GM21825 (cell line): Measurements from ENCODE around the gene BCCIP.
A peak's percentile ranks its signal among the peaks of the same experiment; 100 is the strongest.

Source experiments
- ATAC-seq: cut with Tn5 transposase; IDR thresholded peaks from one replicate; pipeline ENCODE4 v1.9.1; 2021; ENCODE audit warnings: mild to moderate bottlenecking, moderate library complexity; ENCODE audit not compliant: unreplicated experiment

Gene BCCIP

DNA sequence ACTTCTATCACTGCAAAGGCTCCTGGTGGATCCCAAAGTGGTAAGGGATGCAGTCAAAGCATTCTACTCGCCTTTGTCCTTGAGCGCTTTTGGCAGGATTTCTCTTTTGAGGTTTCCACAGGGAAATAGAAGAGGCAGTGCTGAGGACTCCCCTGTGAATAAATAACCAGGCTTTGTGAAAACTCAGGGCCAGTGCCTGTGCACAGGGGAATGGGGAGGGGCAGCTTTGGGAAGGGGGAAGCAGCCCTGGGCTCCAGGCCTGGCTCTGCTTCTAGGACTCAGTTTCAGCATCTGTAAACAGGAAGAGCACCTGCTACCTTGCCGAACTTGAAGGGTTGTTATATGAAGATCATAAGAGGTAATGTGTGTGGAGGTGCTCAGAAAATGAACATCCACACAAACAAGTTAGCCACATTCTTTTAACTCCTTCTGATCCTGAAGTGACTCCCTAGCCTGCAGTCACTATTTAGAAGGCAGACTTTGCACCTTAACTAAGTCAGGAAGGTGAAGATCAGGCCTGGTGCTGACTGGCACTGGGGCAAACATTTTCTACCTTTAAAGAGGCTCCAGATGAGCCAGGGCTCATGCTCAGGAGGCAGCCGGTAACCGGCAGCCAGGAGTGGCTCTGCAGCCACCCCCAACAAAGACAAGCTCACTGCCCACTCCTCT lies 25.2 kb upstream of the BCCIP start:
- no peak for ATAC-seq

DNA sequence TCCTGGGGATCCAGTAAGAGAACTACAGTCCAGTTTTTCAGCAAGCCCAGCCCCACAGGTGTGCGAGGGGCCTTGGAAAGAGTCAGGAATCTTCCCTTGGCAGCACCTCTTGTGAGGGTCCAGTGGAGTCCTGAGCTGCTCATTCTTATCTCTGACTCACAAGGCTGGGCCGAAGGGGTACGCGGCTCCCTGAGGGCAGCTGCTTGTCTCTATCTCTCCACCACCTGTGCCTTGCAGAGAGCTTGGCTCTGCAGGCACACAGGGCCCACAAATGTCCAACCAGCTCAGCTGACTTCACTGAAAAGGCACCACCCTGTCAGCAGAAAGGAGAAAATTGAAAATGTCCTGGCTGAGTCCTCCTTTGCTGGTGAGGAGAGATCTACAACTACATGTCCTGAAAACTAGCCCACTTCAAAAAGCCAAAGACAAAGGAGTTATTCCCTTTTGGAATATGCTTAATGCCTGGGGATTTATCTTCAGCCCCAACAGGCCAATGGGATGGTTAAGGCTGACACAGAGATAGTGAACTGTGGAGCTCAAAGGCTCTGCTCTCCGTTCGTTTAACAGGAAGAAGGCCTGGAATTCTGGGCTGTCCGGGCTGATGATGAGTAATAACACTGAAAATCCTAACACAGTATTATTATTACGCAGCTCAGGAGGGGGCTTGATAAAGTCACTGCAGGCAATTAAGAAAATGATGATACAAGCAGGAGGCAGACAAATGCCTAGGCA lies 23.7 kb upstream of the BCCIP start:
- ATAC-seq, result no peak

- ATAC-seq, result no peak
Observed at GRCh38 chr10:125801574-125801973, 21.8 kb upstream of the BCCIP start.

- ATAC-seq, result no peak
Observed at GRCh38 chr10:125802131-125802530, 21.2 kb upstream of the BCCIP start.

DNA sequence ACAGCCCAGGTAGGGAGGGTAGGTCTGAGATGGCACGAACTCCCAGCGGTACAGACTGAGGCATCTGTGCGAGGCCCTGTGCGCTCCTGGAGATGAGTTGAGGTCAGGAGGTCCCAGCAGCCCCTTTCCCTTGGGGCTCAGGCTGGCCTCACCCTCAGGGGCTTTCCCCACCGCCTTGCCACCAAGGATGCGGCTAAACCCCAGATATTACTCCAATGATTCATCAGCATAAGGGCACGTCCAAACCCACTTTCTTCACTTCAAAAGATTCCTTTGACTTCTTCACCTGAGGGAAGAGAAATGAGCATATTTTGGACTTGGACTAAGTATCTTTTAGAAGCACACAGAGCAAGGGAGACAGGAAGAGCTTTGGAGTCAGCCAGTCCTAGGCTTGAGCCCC lies 20.6 kb upstream of the BCCIP start:
- no peak for ATAC-seq

GRCh38 chr10:125808047-125808446 lies 15.3 kb upstream of the BCCIP start:
- no peak for ATAC-seq

GRCh38 chr10:125811251-125811650 lies 12.1 kb upstream of the BCCIP start:
- ATAC-seq, result no peak

- no peak for ATAC-seq
Observed at GRCh38 chr10:125812128-125812750, 11.1 kb upstream of the BCCIP start.

DNA sequence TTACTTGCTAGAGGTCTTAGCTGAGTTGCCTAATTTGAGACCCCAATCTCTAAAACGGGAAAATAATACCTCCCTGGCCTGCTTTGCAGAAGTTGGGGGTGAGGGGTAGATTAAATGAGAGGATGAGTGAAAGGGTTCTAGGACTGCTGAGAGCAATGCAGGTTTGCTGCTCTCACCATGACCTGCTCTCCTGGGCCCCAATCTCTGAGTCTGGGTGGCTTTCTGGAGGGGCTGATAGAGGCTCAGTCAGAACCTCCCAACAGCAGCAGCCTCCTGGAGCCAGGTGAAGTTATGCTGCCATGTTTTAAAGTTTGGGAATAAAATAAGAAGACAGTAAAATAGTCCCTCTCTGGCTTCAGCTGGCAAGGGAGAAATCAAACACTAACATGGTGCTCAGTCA lies 7.6 kb upstream of the BCCIP start:
- ATAC-seq, result no peak

- no peak for ATAC-seq
Observed at GRCh38 chr10:125816548-125816947, 6.8 kb upstream of the BCCIP start.

GRCh38 chr10:125817337-125817946 lies 5.9 kb upstream of the BCCIP start:
- no peak for ATAC-seq

DNA sequence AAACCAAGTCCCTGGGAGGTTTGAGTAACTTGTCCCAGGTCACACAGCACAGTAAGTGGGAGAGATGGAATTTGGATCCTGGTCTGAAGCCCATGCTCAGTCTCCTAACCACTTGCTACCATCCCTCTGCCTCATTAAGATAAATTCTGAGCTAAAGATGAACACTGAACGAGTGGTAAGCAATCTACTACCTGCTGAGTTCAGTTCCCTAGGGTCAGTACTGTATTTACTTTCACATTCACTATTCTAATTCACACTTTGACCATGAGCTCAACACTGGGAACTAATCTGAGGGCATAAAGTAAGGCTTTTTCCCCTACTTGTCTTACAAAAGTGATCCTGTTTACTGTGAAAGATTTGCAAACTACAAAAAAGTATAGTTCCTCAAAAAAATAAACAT lies 2.6 kb upstream of the BCCIP start:
- ATAC-seq, result peak; percentile 32

DNA sequence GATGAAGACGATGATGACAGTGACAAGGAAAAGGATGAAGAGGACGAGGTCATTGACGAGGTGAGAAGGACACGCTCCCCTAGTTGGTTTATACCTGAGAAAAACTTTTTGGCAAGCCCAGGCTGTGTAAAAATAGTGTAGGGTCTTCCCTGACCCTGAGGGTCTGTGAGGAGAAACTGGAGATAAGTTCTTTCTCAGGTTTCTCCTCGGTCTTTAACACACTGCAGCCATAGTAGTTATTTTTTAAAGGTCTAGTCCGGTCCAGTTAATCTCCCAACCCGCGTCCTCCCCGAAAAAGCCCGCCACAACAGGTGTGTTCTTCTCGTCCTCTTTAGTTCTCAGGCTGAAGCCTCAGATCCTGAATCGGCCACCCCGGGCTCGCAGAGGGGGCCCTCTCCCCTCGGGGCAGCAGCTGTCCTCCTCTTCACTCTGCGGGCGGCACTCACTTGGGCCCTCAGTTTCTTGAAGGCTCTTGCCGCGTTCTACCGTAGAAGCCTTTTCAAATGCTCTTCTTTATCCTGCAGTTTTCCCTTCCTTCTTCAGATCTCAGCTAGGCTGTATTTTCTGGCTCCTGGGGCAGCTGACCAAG lies 411 bp downstream of the BCCIP start:
- ATAC-seq, result peak; percentile 1

DNA sequence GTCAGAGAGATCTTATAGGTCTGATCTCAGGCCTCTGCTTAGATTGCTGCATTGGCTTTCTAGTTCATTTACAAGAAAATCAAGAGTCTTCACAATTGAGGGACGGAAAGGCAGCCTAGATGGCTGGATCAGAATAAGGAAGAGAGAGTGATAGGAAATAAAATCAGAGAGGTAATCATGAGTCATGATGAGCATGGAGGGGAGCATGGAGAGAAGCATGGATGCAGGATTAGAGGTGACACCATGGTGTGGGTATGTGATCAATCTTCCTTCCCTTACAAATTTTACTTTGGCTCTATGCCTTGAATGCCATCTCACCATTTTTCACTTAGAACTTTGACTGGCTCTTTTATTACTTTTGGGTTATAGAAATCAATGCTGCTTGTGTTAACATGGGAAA lies 1.4 kb downstream of the BCCIP start:
- ATAC-seq, result no peak

- no peak for ATAC-seq
Observed at GRCh38 chr10:125827133-125827532, 3.8 kb downstream of the BCCIP start.

DNA sequence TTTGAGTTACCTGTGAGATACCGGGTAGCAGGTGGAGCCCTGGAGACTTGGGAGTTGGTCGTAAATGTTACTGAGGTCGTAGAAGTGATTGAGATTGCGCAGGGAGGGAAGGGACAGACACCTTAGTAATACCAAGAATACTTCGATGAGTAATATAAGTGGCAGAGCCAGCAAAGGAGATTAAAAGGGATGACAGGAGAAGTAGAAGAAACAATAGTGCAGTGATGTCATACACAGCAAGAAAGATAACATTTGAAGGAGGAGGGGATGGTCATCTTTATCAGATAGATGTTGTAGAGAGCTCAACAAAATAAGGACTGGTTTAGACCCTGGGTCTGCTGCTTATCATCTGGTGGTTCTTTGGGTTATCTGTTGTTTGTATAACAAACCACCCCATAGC lies 5.0 kb downstream of the BCCIP start:
- ATAC-seq, result no peak

DNA sequence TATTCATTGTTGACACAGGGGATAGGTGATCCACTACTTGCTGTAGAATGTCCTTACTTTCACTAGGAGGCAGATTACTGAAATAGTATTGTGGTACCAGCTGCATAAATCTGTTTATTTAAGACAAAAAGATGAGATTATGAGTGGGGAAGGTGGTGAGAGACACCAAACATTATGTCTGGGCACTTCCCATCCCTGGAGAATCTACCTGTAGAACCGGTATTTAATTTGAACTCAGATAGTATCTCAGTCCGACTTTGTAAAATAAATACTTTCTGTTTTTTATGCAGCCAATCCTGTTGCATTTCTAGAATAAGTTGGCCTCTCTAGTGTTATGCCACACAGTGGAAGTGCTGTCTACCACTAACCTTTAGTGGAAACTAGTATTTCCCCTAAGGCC lies 13.4 kb downstream of the BCCIP start:
- ATAC-seq, result no peak

GRCh38 chr10:125838802-125839575 lies 15.6 kb downstream of the BCCIP start:
- no peak for ATAC-seq

DNA sequence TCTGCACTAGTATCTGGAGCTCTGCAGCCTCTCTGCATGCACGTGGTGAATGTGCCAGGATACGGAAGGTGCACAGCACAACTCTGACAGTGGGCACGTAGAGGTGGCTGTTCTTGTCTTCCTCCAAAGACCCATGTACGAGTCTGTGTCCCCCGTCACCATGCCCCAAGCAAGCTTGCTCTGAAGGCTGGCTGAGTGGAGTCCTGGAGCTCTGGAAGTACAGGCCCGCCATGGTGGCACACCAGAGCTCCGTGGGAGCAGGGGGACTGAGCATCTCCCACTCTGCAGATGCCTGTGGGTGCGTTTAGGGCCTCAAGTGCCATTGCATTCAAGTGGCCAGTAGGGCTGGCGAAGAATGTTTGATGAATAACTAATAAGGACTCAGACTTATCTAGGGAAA lies 17.1 kb downstream of the BCCIP start:
- ATAC-seq, result no peak

DNA sequence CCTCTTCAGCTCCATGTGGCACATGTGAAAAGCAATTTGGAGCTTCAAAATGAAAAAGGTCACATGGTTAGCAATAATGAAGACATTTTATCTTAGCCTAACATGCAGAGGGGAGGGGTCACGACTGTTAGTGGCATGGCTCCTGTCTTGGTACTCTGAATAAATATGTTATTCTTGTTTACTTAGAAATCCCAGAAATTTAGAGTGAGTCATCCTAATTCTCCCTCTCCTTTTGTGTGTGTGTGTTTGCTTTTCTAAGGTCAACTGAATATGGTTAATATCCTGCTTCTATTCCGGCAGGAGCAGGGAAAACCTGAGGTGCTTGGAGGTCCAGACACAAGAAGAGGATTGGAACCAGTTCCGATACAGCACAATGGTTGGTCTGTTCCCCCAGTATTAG lies 17.6 kb downstream of the BCCIP start:
- ATAC-seq, result no peak
